Liver (tissue), 9 donors: Measurements from ENCODE around the gene NME4. TPM values are rescaled to one million over a fixed set of nuclear protein-coding genes. Genes with fewer than 3 reads are reported as not detected.
A peak's percentile ranks its signal among the peaks of the same experiment; 100 is the strongest.

Experiments used
- DNase-seq: peaks from one replicate; pipeline ENCODE4 v3.0.0-alpha.2; 2017; ENCODE audit warnings: low spot score
- H3K27ac ChIP-seq, 2 donors: one replicate each; pipeline ENCODE4 v1.7.0; 2013; ENCODE audit warnings: inconsistent platforms in 2 of 2, low read length in 2 of 2, control low read depth in 1 of 2, low read depth in 1 of 2, mild to moderate bottlenecking in 1 of 2
- H3K27me3 ChIP-seq, 4 donors: one replicate each; pipeline versions ENCODE4 v1.6.1 to v1.7.0; 2013; ENCODE audit warnings: low read length in 3 of 4, inconsistent platforms in 1 of 4, mild to moderate bottlenecking in 1 of 4, moderate library complexity in 1 of 4; ENCODE audit not compliant: control insufficient read depth in 4 of 4, insufficient read depth in 4 of 4
- H3K36me3 ChIP-seq, 4 donors: one replicate each; pipeline versions ENCODE4 v1.6.1 to v1.7.0; 2013; ENCODE audit warnings: low read length in 3 of 4, mild to moderate bottlenecking in 3 of 4, low read depth in 1 of 4, moderate library complexity in 1 of 4; ENCODE audit not compliant: control insufficient read depth in 4 of 4, insufficient read depth in 3 of 4
- H3K4me1 ChIP-seq, 4 donors: one replicate each; pipeline versions ENCODE4 v1.6.1 to v1.7.0; 2013; ENCODE audit warnings: low read length in 3 of 4, mild to moderate bottlenecking in 3 of 4, moderate library complexity in 1 of 4; ENCODE audit not compliant: control insufficient read depth in 4 of 4, insufficient read depth in 4 of 4
- H3K4me3 ChIP-seq, 3 donors: one replicate each; pipeline versions ENCODE4 v1.6.1 to v1.7.0; 2013; ENCODE audit warnings: low read length in 3 of 3, control low read depth in 1 of 3, low read depth in 1 of 3, mild to moderate bottlenecking in 1 of 3
- H3K9ac ChIP-seq, 2 donors: one replicate each; pipeline ENCODE4 v1.7.0; 2013; ENCODE audit warnings: low read length in 2 of 2, mild to moderate bottlenecking in 2 of 2, moderate library complexity in 2 of 2, control low read depth in 1 of 2, low read depth in 1 of 2
- H3K9me3 ChIP-seq, 4 donors: one replicate each; pipeline versions ENCODE4 v1.6.1 to v1.7.0; 2013; ENCODE audit warnings: low read length in 3 of 4; ENCODE audit not compliant: control insufficient read depth in 4 of 4
- ATF3 ChIP-seq: IDR thresholded peaks from 2 replicates; pipeline ENCODE4 v1.6.1; 2016; ENCODE audit warnings: antibody characterized with exemption
- CTCF ChIP-seq: fragments of 150-350 bp; IDR thresholded peaks from 2 replicates; pipeline ENCODE4 v1.5.1; 2017; ENCODE audit warnings: improper control_type of control experiment, low read depth, low read length; ENCODE audit not compliant: missing input control
- EGR1 ChIP-seq, 2 donors: IDR thresholded peaks; 2 replicates each; pipeline ENCODE4 v1.6.1; 2016 to 2018; ENCODE audit warnings: antibody characterized with exemption in 2 of 2, low read depth in 2 of 2
- FOXA2 ChIP-seq: IDR thresholded peaks from 2 replicates; pipeline ENCODE4 v1.6.1; 2016; ENCODE audit warnings: antibody characterized with exemption
- GABPA ChIP-seq, 2 donors: IDR thresholded peaks in 1 of 2; conservative IDR thresholded peaks in 1 of 2; 2 replicates each; pipeline ENCODE4 v1.6.1; 2016; ENCODE audit warnings: antibody characterized with exemption in 2 of 2, mild to moderate bottlenecking in 1 of 2, moderate library complexity in 1 of 2
- HNF4A ChIP-seq, 2 donors: conservative IDR thresholded peaks; 2 replicates each; pipeline ENCODE4 v1.6.1; 2016; ENCODE audit warnings: antibody characterized with exemption in 2 of 2, mild to moderate bottlenecking in 2 of 2
- HNF4G ChIP-seq: IDR thresholded peaks from 2 replicates; pipeline ENCODE4 v1.6.1; 2016; ENCODE audit warnings: antibody characterized with exemption
- MAX ChIP-seq: IDR thresholded peaks from 2 replicates; pipeline ENCODE4 v1.6.1; 2016; ENCODE audit warnings: antibody characterized with exemption
- NR2F2 ChIP-seq: IDR thresholded peaks from 2 replicates; pipeline ENCODE4 v1.6.1; 2016; ENCODE audit warnings: antibody characterized with exemption
- RAD21 ChIP-seq, 2 donors: IDR thresholded peaks; 2 replicates each; pipeline ENCODE4 v1.6.1; 2016; ENCODE audit warnings: antibody characterized with exemption in 2 of 2, mild to moderate bottlenecking in 2 of 2
- REST ChIP-seq: IDR thresholded peaks from 2 replicates; pipeline ENCODE4 v1.6.1; 2016; ENCODE audit warnings: antibody characterized with exemption, mild to moderate bottlenecking
- RXRA ChIP-seq, 2 donors: IDR thresholded peaks; 2 replicates each; pipeline ENCODE4 v1.6.1; 2017 to 2018; ENCODE audit warnings: antibody characterized with exemption in 2 of 2, mild to moderate bottlenecking in 1 of 2
- SP1 ChIP-seq: IDR thresholded peaks from 2 replicates; pipeline ENCODE4 v1.6.1; 2018; ENCODE audit warnings: antibody characterized with exemption, mild to moderate bottlenecking
- TAF1 ChIP-seq: conservative IDR thresholded peaks from 2 replicates; pipeline ENCODE4 v1.6.1; 2016; ENCODE audit warnings: antibody characterized with exemption, mild to moderate bottlenecking
- YY1 ChIP-seq: IDR thresholded peaks from 2 replicates; pipeline ENCODE4 v1.6.1; 2016; ENCODE audit warnings: antibody characterized with exemption, mild to moderate bottlenecking
- ZBTB33 ChIP-seq: IDR thresholded peaks from 2 replicates; pipeline ENCODE4 v1.6.1; 2016; ENCODE audit warnings: antibody characterized with exemption
- WGBS: extraction: QIAGEN DNeasy Blood & Tissue Kit; methylation state at CpG from one replicate; pipeline ENCODE4 v1.1.7; 2013; 5-methylcytosine and 5-hydroxymethylcytosine counted together
- polyA plus RNA-seq, 2 donors: library from polyadenylated mRNA; stranded (reverse) in 1 of 2; unstranded in 1 of 2; fragments of 200-250 nt in 1 of 2; fragments of >200 nt in 1 of 2; fragmentation: Nextera tagmentation in 1 of 2; extraction: Ambion mirVana in 1 of 2; gene quantifications; one replicate each; pipeline versions ENCODE4 v1.2.1 to v1.2.3, GENCODE V29; 2013 to 2015
- total RNA-seq, 2 donors: library from RNA; depleted of rRNA; stranded (reverse); fragments of >200 nt; gene quantifications; one replicate each; pipeline ENCODE4 v1.2.3, GENCODE V29; 2014
- donor health status: healthy.
- donor health status: healthy.
- donor health status: healthy.
- donor health status: healthy.
- donor health status: healthy.

Gene NME4
- total and polyA plus RNA-seq, 4 donors = 39.2 to 118 (median 83.9) TPM

- peak within 1 kb of the TSS; percentile 69 to 87 (median 80) for H3K4me3 ChIP-seq
- TF ChIP-seq CTCF = no peak
- TF ChIP-seq TAF1 = no peak
- TF ChIP-seq YY1 = no peak
- no peak for TF ChIP-seq RAD21 (IDR thresholded peaks at IDR 0.05)
- no peak for TF ChIP-seq HNF4G
- TF ChIP-seq SP1 = no peak
- no peak for TF ChIP-seq EGR1 (IDR thresholded peaks at IDR 0.05; ENCODE audit: low read depth in 2 of 2)
- TF ChIP-seq NR2F2 = no peak
- no peak for TF ChIP-seq ATF3
- no peak for TF ChIP-seq REST
- no peak for TF ChIP-seq FOXA2
- TF ChIP-seq HNF4A (conservative IDR thresholded peaks at IDR 0.05) = no peak
- peak; percentile 73 for DNase-seq
- H3K4me1 ChIP-seq = peaks cover 0 to 26% (median 15%) of the 10 kb centered on the region in 4 donors
- peak within 1 kb of the TSS; percentile 35 to 59 for H3K27ac ChIP-seq
- H3K9ac ChIP-seq = peak within 1 kb of the TSS; percentile 71 to 72
- no peaks in the 10 kb centered on the region for H3K9me3 ChIP-seq
- under 1% methylated on average over 123 of the region's 123 CpGs for WGBS
- H3K36me3 ChIP-seq = peaks cover 0 to 2% (median under 1%) of the 10 kb centered on the region in 4 donors
- no peaks in the 10 kb centered on the region for H3K27me3 ChIP-seq
Observed at GRCh38 chr16:381789-382717, 14.9 kb upstream of the NME4 start, which contains the start of gene PGAP6. Gene PGAP6 (minus strand): TSS chr16:381978. CDS start chr16:381821, 157 bp downstream.

- H3K4me1 ChIP-seq = peaks cover 0 to 26% (median 15%) of the 10 kb centered on the region in 4 donors
- H3K9ac ChIP-seq = no peak overlapping the region
- TF ChIP-seq EGR1 (IDR thresholded peaks at IDR 0.05; ENCODE audit: low read depth in 2 of 2) = no peak
- TF ChIP-seq HNF4G = no peak
- no peak for TF ChIP-seq ZBTB33
- no peak for TF ChIP-seq HNF4A (conservative IDR thresholded peaks at IDR 0.05)
- no peak for TF ChIP-seq FOXA2
- no peak for TF ChIP-seq YY1
- TF ChIP-seq MAX = no peak
- TF ChIP-seq TAF1 = no peak
- TF ChIP-seq ATF3 = no peak
- no peak for TF ChIP-seq RXRA (IDR thresholded peaks at IDR 0.05)
- TF ChIP-seq GABPA (IDR thresholded peaks at IDR 0.05 in 1 of 2, conservative IDR thresholded peaks at IDR 0.05 in 1 of 2) = no peak
- H3K27ac ChIP-seq = peak overlapping the region; percentile 7 to 56
- H3K27me3 ChIP-seq = no peaks in the 10 kb centered on the region
- DNase-seq = no peak
- H3K9me3 ChIP-seq = no peaks in the 10 kb centered on the region
- WGBS = 61% methylated on average over 33 of the region's 33 CpGs
- H3K36me3 ChIP-seq = no peaks in the 10 kb centered on the region
- H3K4me3 ChIP-seq = no peak overlapping the region
Observed at GRCh38 chr16:383326-384051, 13.5 kb upstream of the NME4 start.
